ENCODE measurements around the gene NTF4.

GRCh38 chr19:49109569-49110233 is 45.1 kb upstream of the NTF4 start:
- no peak for TF ChIP-seq EP300 (IDR thresholded peaks at IDR 0.05; ENCODE audit: borderline replicate concordance in 1 of 2, low read depth in 1 of 2, low read length in 1 of 2)
- no peak for TF ChIP-seq MAX (IDR thresholded peaks at IDR 0.05; ENCODE audit: low read depth)
- TF ChIP-seq POLR2AphosphoS5 (IDR thresholded peaks at IDR 0.05; ENCODE audit: low read depth, low read length): no peak

All from SK-N-SH (cell line).